Thymus (tissue), 11 donors: ENCODE measurements around the gene ZP2. TPM values are rescaled to one million over a fixed set of nuclear protein-coding genes. Genes with fewer than 3 reads are reported as not detected.
A peak's percentile ranks its signal among the peaks of the same experiment; 100 is the strongest.

Experiments used
- DNase-seq, 9 donors: peaks; one replicate each; pipeline ENCODE4 v3.0.0-alpha.2; 2013; ENCODE audit warnings: low spot score in 9 of 9, low read depth in 6 of 9, missing footprints in 1 of 9
- H3K27ac ChIP-seq, 2 donors: one replicate each; pipeline ENCODE4 v1.5.1; 2013; ENCODE audit warnings: control low read depth in 1 of 2, low read depth in 1 of 2, low read length in 1 of 2, mild to moderate bottlenecking in 1 of 2, moderate library complexity in 1 of 2
- H3K27me3 ChIP-seq, 2 donors: one replicate each; pipeline ENCODE4 v1.5.1; 2013; ENCODE audit warnings: low read length in 1 of 2; ENCODE audit not compliant: control insufficient read depth in 2 of 2, insufficient read depth in 1 of 2
- H3K36me3 ChIP-seq, 2 donors: one replicate each; pipeline ENCODE4 v1.5.1; 2013; ENCODE audit warnings: low read length in 1 of 2, mild to moderate bottlenecking in 1 of 2, moderate library complexity in 1 of 2; ENCODE audit not compliant: control insufficient read depth in 2 of 2, insufficient read depth in 2 of 2
- H3K4me1 ChIP-seq, 2 donors: one replicate each; pipeline ENCODE4 v1.5.1; 2013; ENCODE audit warnings: low read length in 2 of 2; ENCODE audit not compliant: control insufficient read depth in 2 of 2, insufficient read depth in 2 of 2
- H3K4me3 ChIP-seq, 2 donors: one replicate each; pipeline ENCODE4 v1.5.1; 2013; ENCODE audit warnings: low read length in 2 of 2, control low read depth in 1 of 2, mild to moderate bottlenecking in 1 of 2
- H3K9me3 ChIP-seq, 2 donors: one replicate each; pipeline ENCODE4 v1.5.1; 2013; ENCODE audit warnings: low read length in 1 of 2, mild to moderate bottlenecking in 1 of 2; ENCODE audit not compliant: control insufficient read depth in 2 of 2, insufficient read depth in 1 of 2
- WGBS: extraction: QIAGEN DNeasy Blood & Tissue Kit; methylation state at CpG from one replicate; pipeline ENCODE4 v1.1.7; 2013; 5-methylcytosine and 5-hydroxymethylcytosine counted together
- polyA plus RNA-seq: library from polyadenylated mRNA; stranded (reverse); fragments of 200-250 nt; gene quantifications from one replicate; pipeline ENCODE4 v1.2.3, GENCODE V29; 2013
- total RNA-seq: library from RNA; stranded (reverse); fragments of 120-200 nt; gene quantifications from one replicate; pipeline ENCODE4 v1.2.4, GENCODE V29; 2013
- donor health status: healthy.

ZP2 gene
- total and polyA plus RNA-seq, 2 donors = 0.05 to 0.16 TPM

DNA sequence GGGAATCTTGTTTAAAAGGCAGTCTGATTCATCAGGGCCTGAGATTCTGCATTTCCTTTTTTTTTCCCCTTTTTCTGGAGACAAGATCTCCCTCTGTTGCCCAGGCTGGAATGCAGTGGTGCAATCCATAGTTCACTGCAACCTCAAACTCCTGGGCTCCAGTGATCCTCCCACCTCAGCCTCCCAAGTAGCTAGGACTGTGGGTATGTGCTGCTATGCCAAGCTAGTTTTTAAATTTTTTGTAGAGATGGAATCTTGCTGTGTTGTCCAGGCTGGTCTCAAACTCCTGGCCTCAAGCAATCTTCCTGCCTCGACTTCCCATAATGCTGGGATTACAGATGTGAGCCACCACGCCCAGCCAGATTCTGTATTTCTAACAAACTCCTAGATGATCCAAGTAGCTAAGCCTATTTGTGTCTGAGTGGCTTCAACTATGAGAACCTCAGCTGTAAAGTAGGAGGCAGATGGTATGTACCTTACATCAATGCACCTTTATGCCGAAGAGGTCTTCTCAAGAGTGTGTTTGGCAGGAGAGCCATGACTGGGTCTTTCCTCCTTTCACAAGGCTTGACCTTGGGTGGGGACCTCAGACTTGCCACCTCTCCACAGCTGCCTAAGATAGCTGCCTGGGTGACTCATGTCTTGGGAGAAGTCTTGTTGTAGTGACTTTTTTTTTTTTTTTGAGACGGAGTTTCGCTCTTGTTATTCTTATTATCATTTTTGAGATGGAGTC, 42.0 kb downstream of the ZP2 start:
- DNase-seq = no peak
- Histone ChIP-seq H3K4me3 (no peak overlapping the region), H3K4me1 (no peaks in the 10 kb centered on the region), H3K27ac (no peak overlapping the region), H3K36me3 (peaks cover 3 to 24% of the 10 kb centered on the region in 2 donors), H3K9me3 (no peaks in the 10 kb centered on the region), H3K27me3 (no peaks in the 10 kb centered on the region)
- WGBS = 97% methylated on average over 5 of the region's 5 CpGs

GRCh38 chr16:21167929-21168602, 43.3 kb downstream of the ZP2 start:
- no peak overlapping the region for H3K27ac ChIP-seq
- no peak overlapping the region for H3K4me3 ChIP-seq
- 98% methylated on average over 12 of the region's 12 CpGs for WGBS
- H3K36me3 ChIP-seq = peaks cover 3 to 28% of the 10 kb centered on the region in 2 donors
- DNase-seq = peak in 1 of 9 donors; percentile 35
- H3K27me3 ChIP-seq = no peaks in the 10 kb centered on the region
- no peaks in the 10 kb centered on the region for H3K4me1 ChIP-seq
- no peaks in the 10 kb centered on the region for H3K9me3 ChIP-seq

GRCh38 chr16:21167360-21167759, 44.0 kb downstream of the ZP2 start:
- Histone ChIP-seq H3K36me3 (peaks cover 3 to 30% of the 10 kb centered on the region in 2 donors), H3K27me3 (no peaks in the 10 kb centered on the region), H3K9me3 (no peaks in the 10 kb centered on the region), H3K27ac (no peak overlapping the region), H3K4me3 (no peak overlapping the region), H3K4me1 (no peaks in the 10 kb centered on the region)
- DNase-seq = no peak
- 98% methylated on average over 9 of the region's 9 CpGs for WGBS

DNA sequence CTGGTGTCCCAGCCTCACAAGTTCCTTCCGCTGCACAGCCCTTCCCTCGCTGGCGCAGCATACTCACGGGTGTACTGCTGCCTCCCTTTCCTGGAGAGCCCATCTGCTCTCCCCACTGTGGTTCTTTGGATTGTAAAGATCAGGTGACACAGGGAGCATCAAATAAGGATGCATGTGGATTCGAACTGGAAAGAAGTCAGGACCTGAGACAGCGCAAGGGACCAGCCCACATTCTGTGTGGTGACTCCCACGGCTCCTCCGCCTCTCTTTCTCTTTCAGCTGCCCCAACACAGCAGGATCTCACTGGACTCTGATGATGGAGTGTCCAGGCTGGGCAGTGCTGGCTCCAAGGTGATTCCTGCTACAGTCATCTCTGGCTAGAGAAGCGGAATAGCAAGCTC, 44.8 kb downstream of the ZP2 start:
- Histone ChIP-seq H3K9me3 (no peaks in the 10 kb centered on the region), H3K27me3 (no peaks in the 10 kb centered on the region), H3K36me3 (peaks cover 3 to 27% of the 10 kb centered on the region in 2 donors), H3K4me3 (no peak overlapping the region), H3K27ac (no peak overlapping the region), H3K4me1 (no peaks in the 10 kb centered on the region)
- 98% methylated on average over 9 of the region's 9 CpGs for WGBS
- DNase-seq = no peak

DNA sequence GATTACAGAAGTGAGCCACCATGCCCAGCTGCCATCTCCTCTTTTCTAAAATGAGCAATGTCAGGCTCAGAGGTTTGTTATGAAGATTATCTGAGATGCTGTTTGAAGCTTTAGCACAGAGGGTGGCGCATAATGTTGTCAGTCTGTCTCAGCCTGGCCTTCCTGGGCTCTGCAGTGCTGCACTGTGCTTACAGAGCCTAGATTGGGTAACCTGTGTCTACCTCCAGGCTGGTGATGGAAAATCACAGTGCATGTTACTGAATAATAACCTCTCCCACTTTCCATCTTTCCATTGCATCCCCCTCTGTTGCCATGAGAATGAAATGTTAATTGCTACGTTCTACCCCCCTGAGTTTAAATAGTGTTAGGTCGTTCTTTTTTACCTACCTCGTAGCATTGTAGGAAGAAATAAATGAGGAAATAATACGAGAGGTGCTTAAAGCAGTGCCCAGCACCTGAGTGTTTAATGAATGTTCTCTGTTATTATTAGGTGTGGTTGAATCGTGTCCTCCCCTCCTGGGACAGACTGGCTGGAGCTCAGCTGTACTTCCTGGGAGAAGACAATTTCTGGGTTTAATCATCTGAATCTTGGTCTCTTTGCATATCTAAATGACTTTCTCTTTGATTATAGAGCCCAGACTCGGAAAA, 46.7 kb downstream of the ZP2 start:
- Histone ChIP-seq H3K4me1 (peaks cover 0 to 2% of the 10 kb centered on the region in 2 donors), H3K36me3 (peaks cover 7 to 16% of the 10 kb centered on the region in 2 donors), H3K27me3 (no peaks in the 10 kb centered on the region), H3K4me3 (no peak overlapping the region), H3K27ac (no peak overlapping the region), H3K9me3 (peaks cover 0 to under 1% of the 10 kb centered on the region in 2 donors)
- WGBS = 99% methylated on average over 7 of the region's 7 CpGs
- no peak for DNase-seq

DNA sequence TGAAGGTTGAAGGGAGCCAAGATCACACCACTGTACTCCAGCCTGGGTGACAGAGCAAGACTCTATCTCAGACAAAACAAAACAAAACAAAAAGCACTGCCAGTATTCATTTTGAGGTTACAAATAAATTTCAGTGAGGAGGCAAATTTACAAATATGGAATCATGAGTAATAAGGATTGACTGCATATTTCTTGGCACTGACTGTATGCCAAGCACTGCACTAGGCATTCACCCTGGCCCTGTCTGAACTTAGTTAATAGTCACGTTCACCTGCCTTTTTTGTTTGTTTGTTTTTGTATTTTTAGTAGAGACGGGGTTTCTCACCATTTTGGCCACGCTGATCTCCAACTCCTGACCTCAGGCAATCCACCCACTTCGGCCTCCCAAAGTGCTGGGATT, 47.8 kb downstream of the ZP2 start:
- no peak overlapping the region for H3K4me3 ChIP-seq
- H3K9me3 ChIP-seq = peaks cover 0 to 3% of the 10 kb centered on the region in 2 donors
- WGBS = 97% methylated on average over 4 of the region's 4 CpGs
- no peak overlapping the region for H3K27ac ChIP-seq
- H3K27me3 ChIP-seq = no peaks in the 10 kb centered on the region
- H3K4me1 ChIP-seq = peaks cover 5 to 8% of the 10 kb centered on the region in 2 donors
- DNase-seq = no peak
- peaks cover 7 to 16% of the 10 kb centered on the region in 2 donors for H3K36me3 ChIP-seq

- Histone ChIP-seq H3K27ac (no peak overlapping the region), H3K9me3 (peaks cover 0 to 3% of the 10 kb centered on the region in 2 donors), H3K4me1 (peaks cover 12 to 14% of the 10 kb centered on the region in 2 donors), H3K36me3 (peaks cover 7 to 16% of the 10 kb centered on the region in 2 donors), H3K4me3 (no peak overlapping the region), H3K27me3 (no peaks in the 10 kb centered on the region)
- DNase-seq = no peak
- WGBS = 94% methylated on average over 7 of the region's 7 CpGs
Observed at GRCh38 chr16:21162661-21163151, 48.7 kb downstream of the ZP2 start.

GRCh38 chr16:21161211-21161610, 50.2 kb downstream of the ZP2 start:
- peaks cover 13 to 14% of the 10 kb centered on the region in 2 donors for H3K4me1 ChIP-seq
- H3K4me3 ChIP-seq = no peak overlapping the region
- no peaks in the 10 kb centered on the region for H3K27me3 ChIP-seq
- H3K27ac ChIP-seq = no peak overlapping the region
- peaks cover 0 to 3% of the 10 kb centered on the region in 2 donors for H3K9me3 ChIP-seq
- no peak for DNase-seq
- 96% methylated on average over 2 of the region's 2 CpGs for WGBS
- H3K36me3 ChIP-seq = peaks cover 4 to 7% of the 10 kb centered on the region in 2 donors

DNA sequence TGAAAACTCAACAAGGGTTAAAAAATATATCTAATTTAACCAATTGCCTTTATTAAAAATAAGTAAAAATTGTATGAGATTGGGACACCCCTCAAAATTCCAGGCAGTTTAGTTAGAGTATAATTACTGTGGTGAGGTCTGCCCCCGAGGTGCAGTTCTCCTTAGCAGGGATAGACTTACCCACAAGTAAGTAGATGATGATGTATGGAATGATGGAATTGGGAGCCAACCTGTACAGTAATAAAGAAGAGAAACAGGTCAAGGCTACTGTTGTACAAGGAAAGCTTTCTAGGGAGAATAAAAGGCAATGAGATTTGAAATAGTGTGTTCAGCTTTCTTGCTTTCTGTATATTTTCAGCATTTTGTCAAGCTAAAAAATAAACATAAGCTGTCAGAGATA, 51.1 kb downstream of the ZP2 start:
- no peak for DNase-seq
- Histone ChIP-seq H3K4me1 (peaks cover 13 to 14% of the 10 kb centered on the region in 2 donors), H3K36me3 (peaks cover 4 to 7% of the 10 kb centered on the region in 2 donors), H3K9me3 (peaks cover 0 to 3% of the 10 kb centered on the region in 2 donors), H3K27ac (no peak overlapping the region), H3K4me3 (no peak overlapping the region), H3K27me3 (no peaks in the 10 kb centered on the region)
- 94% methylated on average over 1 of the region's 1 CpG for WGBS
